ENCODE measurements around the gene ZFP1.
"Not testable (repeated sequence)": the region's sequence is repeated elsewhere in the genome, so short reads cannot be mapped to it uniquely, and the experiment has no call there.

ZFP1 gene

DNA sequence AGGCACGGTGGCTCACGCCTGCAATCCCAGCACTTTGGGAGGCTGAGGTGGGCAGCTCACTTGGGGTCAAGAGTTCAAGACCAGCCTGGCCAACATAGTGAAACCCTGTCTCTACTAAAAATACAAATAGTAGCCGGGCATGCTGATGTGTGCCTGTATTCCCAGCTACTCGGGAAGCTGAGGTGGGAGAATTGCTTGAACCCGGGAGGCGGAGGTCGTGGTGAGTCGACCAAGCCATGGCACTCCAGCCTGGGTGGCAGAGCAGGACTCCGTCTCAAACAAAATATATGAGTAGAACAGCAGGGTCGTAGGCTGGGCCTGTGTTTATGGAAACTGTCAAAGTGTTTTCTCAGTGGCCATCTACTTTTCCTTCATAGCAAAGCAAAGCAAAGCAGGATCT lies 63.0 kb downstream of the ZFP1 start:
- not testable (repeated sequence) for H3K27me3 ChIP-seq (ENCODE audit: control insufficient read depth, insufficient read depth, low read length); H3K4me3 ChIP-seq (ENCODE audit: low read length); H3K4me1 ChIP-seq (ENCODE audit: control insufficient read depth, insufficient read depth, low read length); H3K36me3 ChIP-seq (ENCODE audit: control insufficient read depth, insufficient read depth, low read length); H3K9me3 ChIP-seq (ENCODE audit: control insufficient read depth, low read length); H3K9ac ChIP-seq (ENCODE audit: low read length)

DNA sequence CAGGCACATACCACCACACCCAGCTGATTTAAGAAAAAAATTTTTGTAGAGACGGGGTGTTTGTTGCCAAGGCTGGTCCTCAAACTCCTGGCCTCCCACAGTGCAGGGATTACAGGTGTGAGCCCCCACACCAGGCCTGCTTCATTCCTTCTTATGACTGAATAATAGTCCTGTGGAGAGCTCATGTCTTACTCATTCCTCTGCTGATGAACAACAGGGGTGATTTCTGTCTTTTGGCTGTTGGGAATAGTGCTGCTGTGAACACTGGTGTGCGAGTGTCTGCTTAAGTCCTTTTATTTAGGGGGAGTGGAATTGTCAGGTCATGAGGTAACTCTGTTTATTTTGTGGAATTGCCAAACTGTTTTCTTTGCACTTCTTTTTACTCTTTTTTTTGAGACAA lies 67.8 kb downstream of the ZFP1 start:
- Histone ChIP-seq H3K36me3 (ENCODE audit: control insufficient read depth, insufficient read depth, low read length) (no peaks in the 10 kb centered on the region), H3K9ac (ENCODE audit: low read length) (no peak overlapping the region), H3K4me3 (ENCODE audit: low read length) (no peak overlapping the region), H3K9me3 (ENCODE audit: control insufficient read depth, low read length) (no peaks in the 10 kb centered on the region), H3K4me1 (ENCODE audit: control insufficient read depth, insufficient read depth, low read length) (no peaks in the 10 kb centered on the region), H3K27me3 (ENCODE audit: control insufficient read depth, insufficient read depth, low read length) (no peaks in the 10 kb centered on the region)

GRCh38 chr16:75216576-75216975 lies 68.3 kb downstream of the ZFP1 start:
- no peak overlapping the region for H3K4me3 ChIP-seq (ENCODE audit: low read length)
- no peaks in the 10 kb centered on the region for H3K9me3 ChIP-seq (ENCODE audit: control insufficient read depth, low read length)
- no peaks in the 10 kb centered on the region for H3K36me3 ChIP-seq (ENCODE audit: control insufficient read depth, insufficient read depth, low read length)
- H3K4me1 ChIP-seq (ENCODE audit: control insufficient read depth, insufficient read depth, low read length) = no peaks in the 10 kb centered on the region
- H3K27me3 ChIP-seq (ENCODE audit: control insufficient read depth, insufficient read depth, low read length) = no peaks in the 10 kb centered on the region
- no peak overlapping the region for H3K9ac ChIP-seq (ENCODE audit: low read length)

- Histone ChIP-seq H3K9me3 (ENCODE audit: control insufficient read depth, low read length) (no peaks in the 10 kb centered on the region), H3K36me3 (ENCODE audit: control insufficient read depth, insufficient read depth, low read length) (no peaks in the 10 kb centered on the region), H3K27me3 (ENCODE audit: control insufficient read depth, insufficient read depth, low read length) (no peaks in the 10 kb centered on the region), H3K4me1 (ENCODE audit: control insufficient read depth, insufficient read depth, low read length) (no peaks in the 10 kb centered on the region), H3K9ac (ENCODE audit: low read length) (no peak overlapping the region), H3K4me3 (ENCODE audit: low read length) (no peak overlapping the region)
Measured at GRCh38 chr16:75217389-75217851, 69.1 kb downstream of the ZFP1 start.

GRCh38 chr16:75218256-75219076 lies 70.1 kb downstream of the ZFP1 start, which contains the start of gene CTRB1:
TSS of gene CTRB1 (plus strand) at chr16:75218988. CDS start at chr16:75219008, 20 bp downstream.
- Histone ChIP-seq H3K4me3 (ENCODE audit: low read length) (no peak within 1 kb of the TSS), H3K4me1 (ENCODE audit: control insufficient read depth, insufficient read depth, low read length) (no peaks in the 10 kb centered on the region), H3K9me3 (ENCODE audit: control insufficient read depth, low read length) (no peaks in the 10 kb centered on the region), H3K27me3 (ENCODE audit: control insufficient read depth, insufficient read depth, low read length) (no peaks in the 10 kb centered on the region), H3K36me3 (ENCODE audit: control insufficient read depth, insufficient read depth, low read length) (no peaks in the 10 kb centered on the region), H3K9ac (ENCODE audit: low read length) (no peak within 1 kb of the TSS)

DNA sequence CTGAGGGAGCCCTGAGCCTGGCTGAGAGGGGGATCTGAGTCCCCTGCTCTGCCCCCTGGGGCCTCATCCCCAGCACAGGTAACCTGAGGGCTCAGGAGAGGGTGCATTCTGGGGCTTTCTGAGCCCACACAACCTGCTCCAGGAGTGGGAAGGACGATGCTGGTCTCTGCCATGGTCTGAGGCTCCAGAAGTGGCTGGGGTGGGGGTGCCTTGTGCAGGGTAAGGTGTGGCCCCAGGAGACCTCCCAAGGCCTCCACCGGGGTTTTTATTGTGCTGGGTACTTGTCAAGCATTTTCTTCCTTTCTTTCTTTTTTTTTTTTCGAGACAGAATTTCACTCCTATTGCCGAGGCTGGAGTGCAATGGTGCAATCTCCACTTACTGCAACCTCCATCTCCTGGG lies 70.8 kb downstream of the ZFP1 start:
- Histone ChIP-seq H3K27me3 (ENCODE audit: control insufficient read depth, insufficient read depth, low read length) (no peaks in the 10 kb centered on the region), H3K4me1 (ENCODE audit: control insufficient read depth, insufficient read depth, low read length) (no peaks in the 10 kb centered on the region), H3K4me3 (ENCODE audit: low read length) (no peak overlapping the region), H3K36me3 (ENCODE audit: control insufficient read depth, insufficient read depth, low read length) (no peaks in the 10 kb centered on the region), H3K9ac (ENCODE audit: low read length) (no peak overlapping the region), H3K9me3 (ENCODE audit: control insufficient read depth, low read length) (no peaks in the 10 kb centered on the region)

GRCh38 chr16:75219838-75220237 lies 71.5 kb downstream of the ZFP1 start:
- no peaks in the 10 kb centered on the region for H3K9me3 ChIP-seq (ENCODE audit: control insufficient read depth, low read length)
- no peak overlapping the region for H3K9ac ChIP-seq (ENCODE audit: low read length)
- H3K36me3 ChIP-seq (ENCODE audit: control insufficient read depth, insufficient read depth, low read length) = no peaks in the 10 kb centered on the region
- peaks cover 3% of the 10 kb centered on the region for H3K4me1 ChIP-seq (ENCODE audit: control insufficient read depth, insufficient read depth, low read length)
- H3K4me3 ChIP-seq (ENCODE audit: low read length) = no peak overlapping the region
- no peaks in the 10 kb centered on the region for H3K27me3 ChIP-seq (ENCODE audit: control insufficient read depth, insufficient read depth, low read length)

All from mucosa of stomach (tissue), 1 donor.